B cell (primary cell): ENCODE results near the gene NECTIN1. TPM values are rescaled to one million over a fixed set of nuclear protein-coding genes. Genes with fewer than 3 reads are reported as not detected.

Experiments used
- ATAC-seq: fragments of 200-7000 bp; cut with Tn5 transposase; one replicate; pipeline ENCODE4 v1.10.0; 2021; ENCODE audit warnings: low read depth, mild to moderate bottlenecking, moderate number of reproducible peaks, moderate library complexity
- CTCF ChIA-PET: fragments of 350-600 bp; sonication (Branson Sonifier 250); formaldehyde crosslinking; loops from one replicate; lab custom pipeline; 2021; ENCODE audit warnings: antibody characterized with exemption, inconsistent platforms; lab: Charles Lee
- POLR2A ChIA-PET: fragments of 350-600 bp; sonication (Branson Sonifier 250); formaldehyde crosslinking; loops from one replicate; lab custom pipeline; 2021; ENCODE audit warnings: antibody characterized with exemption; lab: Charles Lee
- DNase-seq: peaks from one replicate; pipeline ENCODE4 v3.0.0; 2013
- H2AFZ ChIP-seq: 2 replicates; pipeline ENCODE4 v1.6.1; 2012; ENCODE audit warnings: mild to moderate bottlenecking, low read depth, low read length; ENCODE audit not compliant: insufficient read depth, poor library complexity, severe bottlenecking
- H3K27ac ChIP-seq, 2 donors: 1 replicate in 1 of 2; 2 replicates in 1 of 2; pipeline ENCODE4 v1.5.1; 2012 to 2013; ENCODE audit warnings: low read length in 2 of 2, mild to moderate bottlenecking in 2 of 2, moderate library complexity in 1 of 2
- H3K27me3 ChIP-seq, 4 experiments: fragments of 200-600 bp in 1 of 4; sonication (generic) in 1 of 4; replicated peaks in 1 of 4; 1 replicate in 2 of 4; 2 replicates in 2 of 4; pipeline versions ENCODE4 v1.6.1 to v1.7.0; 2013 to 2016; ENCODE audit warnings: low read length in 3 of 4, mild to moderate bottlenecking in 2 of 4, mixed read lengths in 1 of 4, moderate library complexity in 1 of 4; ENCODE audit not compliant: insufficient read depth in 4 of 4, control insufficient read depth in 3 of 4; ENCODE audit errors: control extremely low read depth in 1 of 4
- H3K36me3 ChIP-seq, 2 experiments: replicated peaks in 1 of 2; 1 replicate in 1 of 2; 2 replicates in 1 of 2; pipeline versions ENCODE4 v1.6.1 to v1.7.1; 2013; ENCODE audit warnings: low read length in 1 of 2; ENCODE audit not compliant: insufficient read depth in 2 of 2, control insufficient read depth in 1 of 2; ENCODE audit errors: control extremely low read depth in 1 of 2, extremely low read depth in 1 of 2
- H3K4me1 ChIP-seq, 2 donors: fragments of 200-600 bp in 1 of 2; sonication (generic) in 1 of 2; 1 replicate in 1 of 2; 2 replicates in 1 of 2; pipeline versions ENCODE4 v1.5.1 to v1.6.1; 2013 to 2017; ENCODE audit warnings: low read length in 2 of 2; ENCODE audit not compliant: control insufficient read depth in 2 of 2, insufficient read depth in 2 of 2
- H3K4me2 ChIP-seq: replicated peaks from 2 replicates; pipeline ENCODE3; 2012; ENCODE audit warnings: mild to moderate bottlenecking, low read depth, low read length; ENCODE audit not compliant: poor library complexity, severe bottlenecking
- H3K4me3 ChIP-seq, 5 experiments: fragments of 200-600 bp in 1 of 5; sonication (generic) in 1 of 5; 1 replicate in 3 of 5; 2 replicates in 2 of 5; pipeline versions ENCODE4 v1.5.1 to v1.7.0; 2011 to 2016; ENCODE audit warnings: low read length in 4 of 5, mild to moderate bottlenecking in 4 of 5, low read depth in 2 of 5, control low read depth in 1 of 5, moderate library complexity in 1 of 5; ENCODE audit not compliant: insufficient read depth in 1 of 5; ENCODE audit errors: control extremely low read depth in 1 of 5, extremely low read depth in 1 of 5
- H3K79me2 ChIP-seq: fragments of 200-600 bp; sonication (generic); one replicate; pipeline ENCODE4 v1.6.0; 2016; ENCODE audit warnings: low read length; ENCODE audit not compliant: control insufficient read depth, insufficient read depth
- H3K9ac ChIP-seq: fragments of 200-600 bp; sonication (generic); 2 replicates; pipeline ENCODE4 v1.6.1; 2017; ENCODE audit warnings: mild to moderate bottlenecking, low read length, moderate library complexity
- H3K9me3 ChIP-seq, 3 donors: one replicate each; pipeline versions ENCODE4 v1.6.1 to v1.7.1; 2013; ENCODE audit warnings: low read length in 2 of 3; ENCODE audit not compliant: control insufficient read depth in 2 of 3, insufficient read depth in 1 of 3; ENCODE audit errors: control extremely low read depth in 1 of 3
- H4K20me1 ChIP-seq: 2 replicates; pipeline ENCODE4 v1.6.0; 2012; ENCODE audit warnings: mild to moderate bottlenecking, low read length; ENCODE audit not compliant: insufficient read depth, control insufficient read depth, poor library complexity, severe bottlenecking
- H3K27ac Mint-ChIP-seq: one replicate; pipeline ENCODE4 v1.8.0; 2021; ENCODE audit warnings: mixed read lengths
- H3K27me3 Mint-ChIP-seq: one replicate; pipeline ENCODE4 v1.8.0; 2021; ENCODE audit warnings: mixed read lengths
- H3K4me1 Mint-ChIP-seq: one replicate; pipeline ENCODE4 v1.8.0; 2021; ENCODE audit warnings: mixed read lengths
- H3K4me3 Mint-ChIP-seq: one replicate; pipeline ENCODE4 v1.8.0; 2021; ENCODE audit warnings: mixed read lengths
- H3K9me3 Mint-ChIP-seq: one replicate; pipeline ENCODE4 v1.8.0; 2022; ENCODE audit warnings: mixed read lengths; ENCODE audit not compliant: insufficient read depth
- CTCF ChIP-seq: fragments of 200-600 bp; IDR thresholded peaks from one replicate; pipeline ENCODE4 v1.8.0; 2022; ENCODE audit warnings: antibody characterized with exemption, mild to moderate bottlenecking
- EZH2 ChIP-seq: IDR thresholded peaks from 2 replicates; pipeline ENCODE4 v1.6.1; 2012; ENCODE audit warnings: borderline replicate concordance, low read depth, mild to moderate bottlenecking, moderate library complexity, low read length; ENCODE audit not compliant: insufficient read depth, poor library complexity, severe bottlenecking
- WGBS: methylation state at CpG from one replicate; pipeline ENCODE4 v1.1.5; 2013; ENCODE audit warnings: missing lambda C conversion rate; ENCODE audit not compliant: insufficient coverage; 5-methylcytosine and 5-hydroxymethylcytosine counted together
- intact Hi-C: fragments of 100-400 bp; cut with micrococcal nuclease; formaldehyde crosslinking; loops from one replicate; pipeline ENCODE4 v1.10.0; 2022
- polyA plus RNA-seq: library from polyadenylated mRNA; depleted of rRNA; stranded (reverse); fragments of >200 nt; gene quantifications from 2 replicates; pipeline ENCODE4 v1.2.3, GENCODE V29; 2012
- total RNA-seq, 2 donors: library from RNA; stranded (reverse); fragments of 120-200 nt in 1 of 2; gene quantifications; 1 replicate in 1 of 2; 2 replicates in 1 of 2; pipeline versions ENCODE4 v1.2.3 to v1.2.4, GENCODE V29; 2013 to 2022

NECTIN1 gene
- total and polyA plus RNA-seq, 2 donors (not counting 1 experiment from before 2014, with no cell fraction given): 2.1 to 3.9 TPM

- ATAC-seq (no peak), DNase-seq (peak; percentile 43)
- Histone ChIP-seq H2AFZ (no peak overlapping the region), H3K36me3 (no peaks in the 10 kb centered on the region), H3K27ac (no peak overlapping the region), H3K79me2 (no peaks in the 10 kb centered on the region), H4K20me1 (peaks cover 16% of the 10 kb centered on the region), H3K4me1 (peaks cover 34 to 39% of the 10 kb centered on the region in 2 donors), H3K9me3 (peaks cover 0 to 5% (median 0%) of the 10 kb centered on the region in 3 donors), H3K27me3 (peaks cover 0 to 40% (median 12%) of the 10 kb centered on the region in 4 experiments), H3K9ac (no peak overlapping the region), H3K4me2 (peak overlapping the region; percentile 100), H3K4me3 (no peak overlapping the region)
- Mint-ChIP-seq H3K27me3 (peaks cover 20% of the 10 kb centered on the region), H3K27ac (peak overlapping the region; percentile 32), H3K9me3 (no peaks in the 10 kb centered on the region), H3K4me1 (peaks cover 34% of the 10 kb centered on the region), H3K4me3 (peak overlapping the region; percentile 75)
- 55% methylated on average over 2 of the region's 6 CpGs for WGBS
- ChIA-PET POLR2A (no interaction called here), CTCF (interaction anchor here (1.8 kb wide), 1 partner anchor 577 kb away, joined by 7 read pairs; no protein-coding TSS in a partner anchor)
- intact Hi-C loops: loop anchor here (5.0 kb wide), 1 partner anchor 611 kb away; the partner anchor contains the start of gene ARHGEF12
- TF ChIP-seq EZH2: no peak
- TF ChIP-seq CTCF: no peak
Observed at GRCh38 chr11:119726150-119726553, 2.8 kb downstream of the NECTIN1 start.

- intact Hi-C loops: loop anchor here (5.0 kb wide), 1 partner anchor 612 kb away; the partner anchor contains the start of gene ARHGEF12
- no peaks in the 10 kb centered on the region for H3K9me3 Mint-ChIP-seq
- peaks cover 28% of the 10 kb centered on the region for H3K4me1 Mint-ChIP-seq
- H3K27me3 Mint-ChIP-seq: peaks cover 11% of the 10 kb centered on the region
- no peak overlapping the region for H3K9ac ChIP-seq
- peaks cover 0 to 30% (median 10%) of the 10 kb centered on the region in 4 experiments for H3K27me3 ChIP-seq
- H2AFZ ChIP-seq: no peak overlapping the region
- H3K79me2 ChIP-seq: peaks cover 5% of the 10 kb centered on the region
- no peak overlapping the region for H3K4me2 ChIP-seq
- H4K20me1 ChIP-seq: peaks cover 16% of the 10 kb centered on the region
- H3K4me1 ChIP-seq: peaks cover 31 to 37% of the 10 kb centered on the region in 2 donors
- H3K27ac ChIP-seq: no peak overlapping the region
- TF ChIP-seq CTCF (no peak), EZH2 (no peak)
- 100% methylated on average over 1 of the region's 3 CpGs for WGBS
- no peak for DNase-seq
- no peak for ATAC-seq
- POLR2A ChIA-PET: no interaction called here
- H3K36me3 ChIP-seq: no peaks in the 10 kb centered on the region
- peaks cover 0 to 5% (median 0%) of the 10 kb centered on the region in 3 donors for H3K9me3 ChIP-seq
- CTCF ChIA-PET: interaction anchor here (1.0 kb wide), 1 partner anchor 100 kb away, joined by 3 read pairs; no protein-coding TSS in a partner anchor
- H3K4me3 Mint-ChIP-seq: no peak overlapping the region
- no peak overlapping the region for H3K27ac Mint-ChIP-seq
- no peak overlapping the region for H3K4me3 ChIP-seq
Observed at GRCh38 chr11:119724956-119725355, 4.0 kb downstream of the NECTIN1 start.
